HepG2 (cell line): Measurements from ENCODE around the gene ATG4B. TPM values are rescaled to one million over a fixed set of nuclear protein-coding genes. Genes with fewer than 3 reads are reported as not detected.
A peak's percentile ranks its signal among the peaks of the same experiment; 100 is the strongest.

Experiments used
- AHR ChIP-seq: IDR thresholded peaks from 2 replicates; pipeline ENCODE4 v1.6.1; 2018; ENCODE audit warnings: missing genetic modification reagents, missing compliant biosample characterization
- ARID2 ChIP-seq: sonication (generic); formaldehyde crosslinking; IDR thresholded peaks from 2 replicates; pipeline ENCODE4 v1.8.1; 2022; ENCODE audit warnings: mild to moderate bottlenecking, missing genetic modification reagents, borderline replicate concordance
- CCDC6 ChIP-seq: sonication (generic); formaldehyde crosslinking; IDR thresholded peaks from 2 replicates; pipeline ENCODE4 v1.8.1; 2022; ENCODE audit warnings: mild to moderate bottlenecking, missing genetic modification reagents, moderate library complexity
- ETV5 ChIP-seq: IDR thresholded peaks from 2 replicates; pipeline ENCODE4 v1.6.1; 2018; ENCODE audit warnings: missing biosample characterization, missing genetic modification reagents, inconsistent platforms, borderline replicate concordance
- HNRNPLL ChIP-seq: fragments of 200-400 bp; formaldehyde crosslinking; IDR thresholded peaks from 2 replicates; pipeline ENCODE4 v1.6.1; 2017; ENCODE audit warnings: mild to moderate bottlenecking, low read depth, low read length; ENCODE audit not compliant: poor library complexity, severe bottlenecking
- MYPOP ChIP-seq: sonication (generic); formaldehyde crosslinking; IDR thresholded peaks from 2 replicates; pipeline ENCODE4 v1.8.1; 2023; ENCODE audit warnings: mild to moderate bottlenecking, moderate library complexity, missing genetic modification reagents
- NFRKB ChIP-seq: fragments of 450-650 bp; IDR thresholded peaks from 2 replicates; pipeline ENCODE4 v1.6.1; 2017
- ONECUT2 ChIP-seq: sonication (generic); formaldehyde crosslinking; IDR thresholded peaks from 2 replicates; pipeline ENCODE4 v1.4.0; 2020; ENCODE audit warnings: missing genetic modification reagents
- SRSF1 ChIP-seq: fragments of 200-400 bp; formaldehyde crosslinking; optimal IDR thresholded peaks from 2 replicates; pipeline ENCODE3; 2017; ENCODE audit warnings: mild to moderate bottlenecking, low read depth, low read length, moderate library complexity
- TGIF2 ChIP-seq: IDR thresholded peaks from 2 replicates; pipeline ENCODE4 v1.6.1; 2016; ENCODE audit warnings: control low read depth, missing compliant biosample characterization
- TIGD3 ChIP-seq: sonication (generic); formaldehyde crosslinking; IDR thresholded peaks from 2 replicates; pipeline ENCODE4 v1.5.1; 2020; ENCODE audit warnings: mild to moderate bottlenecking, missing genetic modification reagents, borderline replicate concordance
- ZBTB7B ChIP-seq: sonication (generic); formaldehyde crosslinking; IDR thresholded peaks from 2 replicates; pipeline ENCODE4 v1.4.0; 2020; ENCODE audit warnings: missing genetic modification reagents
- ZMAT3 ChIP-seq: sonication (generic); formaldehyde crosslinking; conservative IDR thresholded peaks from 2 replicates; pipeline ENCODE4 v1.7.0; 2021; ENCODE audit warnings: missing genetic modification reagents
- ZNF10 ChIP-seq: sonication (generic); formaldehyde crosslinking; IDR thresholded peaks from 2 replicates; pipeline ENCODE4 v1.4.0; 2020; ENCODE audit warnings: mild to moderate bottlenecking, low read depth, missing genetic modification reagents, borderline replicate concordance
- ZNF205 ChIP-seq: IDR thresholded peaks from 2 replicates; pipeline ENCODE4 v1.6.1; 2018; ENCODE audit warnings: missing biosample characterization, missing genetic modification reagents
- ZNF350 ChIP-seq: sonication (generic); formaldehyde crosslinking; IDR thresholded peaks from 2 replicates; pipeline ENCODE4 v1.4.0; 2020; ENCODE audit warnings: mild to moderate bottlenecking, low read depth, missing genetic modification reagents, borderline replicate concordance
- ZNF577 ChIP-seq: sonication (generic); formaldehyde crosslinking; IDR thresholded peaks from 2 replicates; pipeline ENCODE4 v1.4.0; 2020; ENCODE audit warnings: mild to moderate bottlenecking, low read depth, missing genetic modification reagents, borderline replicate concordance
- ZNF773 ChIP-seq: sonication (generic); formaldehyde crosslinking; IDR thresholded peaks from 2 replicates; pipeline ENCODE4 v1.4.0; 2020; ENCODE audit warnings: missing genetic modification reagents, borderline replicate concordance
- ZNF777 ChIP-seq: sonication (generic); formaldehyde crosslinking; IDR thresholded peaks from 2 replicates; pipeline ENCODE4 v1.4.0; 2020; ENCODE audit warnings: missing genetic modification reagents
- ZNF788 ChIP-seq: sonication (generic); formaldehyde crosslinking; IDR thresholded peaks from 2 replicates; pipeline ENCODE4 v1.5.0; 2020; ENCODE audit warnings: mild to moderate bottlenecking, missing genetic modification reagents, borderline replicate concordance
- ZSCAN25 ChIP-seq: sonication (generic); formaldehyde crosslinking; IDR thresholded peaks from 2 replicates; pipeline ENCODE4 v1.8.0; 2022; ENCODE audit warnings: mild to moderate bottlenecking, missing genetic modification reagents
- polyA plus RNA-seq, 8 experiments: library from polyadenylated mRNA; depleted of rRNA in 3 of 8; stranded (reverse) in 7 of 8; unstranded in 1 of 8; fragments of >200 nt; fragmentation: Illumina TruSeq in 4 of 8; extraction: Trizol in 4 of 8; gene quantifications; 2 replicates each; pipeline versions ENCODE4 v1.2.1 to v1.2.3, GENCODE V29; 2011 to 2016; ENCODE audit warnings: low read depth in 4 of 8, missing spikeins in 1 of 8, mixed read lengths in 1 of 8; ENCODE audit not compliant: insufficient read depth in 1 of 8
- total RNA-seq, 5 experiments: library from RNA; depleted of rRNA; stranded (reverse); fragments of >200 nt; fragmentation: Illumina TruSeq; extraction: Trizol; gene quantifications; 2 replicates each; pipeline ENCODE4 v1.2.3, GENCODE V29; 2016; ENCODE audit warnings: low read depth in 1 of 5
- TF ChIP-seq, protein P1 (sequence below): sonication (generic); formaldehyde crosslinking; IDR thresholded peaks from 2 replicates; pipeline ENCODE4 v1.8.0; 2022; ENCODE audit warnings: mild to moderate bottlenecking, missing genetic modification reagents, moderate library complexity
- TF ChIP-seq, protein P2 (sequence below), 2 experiments: IDR thresholded peaks; 2 replicates each; pipeline ENCODE4 v1.6.1; 2011 to 2012; ENCODE audit warnings: low read length in 2 of 2, borderline replicate concordance in 1 of 2, low read depth in 1 of 2, mild to moderate bottlenecking in 1 of 2, moderate library complexity in 1 of 2

ATG4B gene
- total and polyA plus RNA-seq, 2 of the 13 experiments (the other 11 are each of a cell fraction or from before 2014, with no cell fraction given) = 95.5 to 239 TPM

DNA sequence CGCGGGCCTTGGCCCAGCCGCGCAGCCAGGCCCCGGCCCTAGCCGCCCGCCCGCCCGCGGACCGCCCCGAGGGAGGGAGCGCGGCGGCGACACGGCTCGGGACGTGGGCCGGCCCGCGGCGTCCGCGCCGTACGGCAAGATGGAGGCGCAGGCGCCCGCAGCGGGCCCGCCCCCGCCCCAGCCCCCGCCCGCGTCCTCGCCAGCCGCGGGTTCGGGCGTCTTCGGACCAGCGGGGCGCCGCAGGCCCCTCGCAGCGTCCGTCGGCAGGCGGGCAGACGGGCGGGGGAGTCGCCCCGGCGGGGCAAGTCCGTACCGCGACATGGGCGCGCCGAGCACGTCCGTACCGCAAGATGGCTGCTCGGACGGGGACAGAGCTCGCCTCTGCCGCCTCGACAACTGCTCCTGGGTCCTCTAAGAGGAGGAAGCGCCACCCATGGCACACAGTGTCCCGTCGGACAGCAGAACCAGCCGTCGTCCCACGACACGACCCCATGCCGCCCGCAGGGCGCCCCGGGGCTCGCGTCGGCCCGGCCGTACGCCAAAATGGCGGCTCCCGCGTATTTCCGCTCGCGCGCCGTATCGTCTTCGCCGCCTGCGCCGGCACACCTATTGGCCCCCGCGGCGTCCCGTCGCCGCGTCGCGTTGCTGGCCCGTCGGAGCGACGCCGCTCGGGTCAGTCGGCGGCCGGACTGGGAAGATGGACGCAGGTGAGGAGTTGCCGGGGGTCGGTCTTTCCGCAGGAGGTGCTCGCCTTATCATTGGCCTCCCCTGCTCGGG is at the start of gene ATG4B, which contains the start of gene THAP4 (continued):
- TF ChIP-seq TGIF2 = peak; percentile 90
- peak; percentile 96 for TF ChIP-seq ZNF777
- TF ChIP-seq CCDC6 (CRISPR knock-in tag) = peak; percentile 37
- peak; percentile 85; the same call in 1 of the 2 replicates for TF ChIP-seq AHR (CRISPR knock-in tag)
- no peak for TF ChIP-seq ZNF577 (CRISPR knock-in tag)
- no peak for TF ChIP-seq ZNF10 (CRISPR knock-in tag)
- no peak for TF ChIP-seq TIGD3
- peak; percentile 89 for TF ChIP-seq HNRNPLL
- TF ChIP-seq ZNF205 (CRISPR knock-in tag) = peak; percentile 90
- TF ChIP-seq ZNF773 (CRISPR knock-in tag) = no peak
- TF ChIP-seq NFRKB = peak; percentile 75
- TF ChIP-seq ARID2 (CRISPR knock-in tag) = no peak
- TF ChIP-seq ZBTB7B (CRISPR knock-in tag) = peak; percentile 83
- TF ChIP-seq ZSCAN25 (CRISPR knock-in tag) = no peak
- TF ChIP-seq MYPOP (CRISPR knock-in tag) = peak; percentile 62; the same call in 1 of the 2 replicates
- peak; percentile 61 for TF ChIP-seq ZNF350 (CRISPR knock-in tag)
- TF ChIP-seq, protein P1, sequence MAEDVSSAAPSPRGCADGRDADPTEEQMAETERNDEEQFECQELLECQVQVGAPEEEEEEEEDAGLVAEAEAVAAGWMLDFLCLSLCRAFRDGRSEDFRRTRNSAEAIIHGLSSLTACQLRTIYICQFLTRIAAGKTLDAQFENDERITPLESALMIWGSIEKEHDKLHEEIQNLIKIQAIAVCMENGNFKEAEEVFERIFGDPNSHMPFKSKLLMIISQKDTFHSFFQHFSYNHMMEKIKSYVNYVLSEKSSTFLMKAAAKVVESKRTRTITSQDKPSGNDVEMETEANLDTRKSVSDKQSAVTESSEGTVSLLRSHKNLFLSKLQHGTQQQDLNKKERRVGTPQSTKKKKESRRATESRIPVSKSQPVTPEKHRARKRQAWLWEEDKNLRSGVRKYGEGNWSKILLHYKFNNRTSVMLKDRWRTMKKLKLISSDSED (CRISPR knock-in tag) = no peak
- TF ChIP-seq SRSF1 = peak; percentile 73
- peak; percentile 97 for TF ChIP-seq ZMAT3 (CRISPR knock-in tag)
- TF ChIP-seq ZNF788 = peak; percentile 98
- TF ChIP-seq ONECUT2 (CRISPR knock-in tag) = 0 out of 2 replicates have a peak, but pooled peaks have one; percentile 19
- TF ChIP-seq, protein P2, sequence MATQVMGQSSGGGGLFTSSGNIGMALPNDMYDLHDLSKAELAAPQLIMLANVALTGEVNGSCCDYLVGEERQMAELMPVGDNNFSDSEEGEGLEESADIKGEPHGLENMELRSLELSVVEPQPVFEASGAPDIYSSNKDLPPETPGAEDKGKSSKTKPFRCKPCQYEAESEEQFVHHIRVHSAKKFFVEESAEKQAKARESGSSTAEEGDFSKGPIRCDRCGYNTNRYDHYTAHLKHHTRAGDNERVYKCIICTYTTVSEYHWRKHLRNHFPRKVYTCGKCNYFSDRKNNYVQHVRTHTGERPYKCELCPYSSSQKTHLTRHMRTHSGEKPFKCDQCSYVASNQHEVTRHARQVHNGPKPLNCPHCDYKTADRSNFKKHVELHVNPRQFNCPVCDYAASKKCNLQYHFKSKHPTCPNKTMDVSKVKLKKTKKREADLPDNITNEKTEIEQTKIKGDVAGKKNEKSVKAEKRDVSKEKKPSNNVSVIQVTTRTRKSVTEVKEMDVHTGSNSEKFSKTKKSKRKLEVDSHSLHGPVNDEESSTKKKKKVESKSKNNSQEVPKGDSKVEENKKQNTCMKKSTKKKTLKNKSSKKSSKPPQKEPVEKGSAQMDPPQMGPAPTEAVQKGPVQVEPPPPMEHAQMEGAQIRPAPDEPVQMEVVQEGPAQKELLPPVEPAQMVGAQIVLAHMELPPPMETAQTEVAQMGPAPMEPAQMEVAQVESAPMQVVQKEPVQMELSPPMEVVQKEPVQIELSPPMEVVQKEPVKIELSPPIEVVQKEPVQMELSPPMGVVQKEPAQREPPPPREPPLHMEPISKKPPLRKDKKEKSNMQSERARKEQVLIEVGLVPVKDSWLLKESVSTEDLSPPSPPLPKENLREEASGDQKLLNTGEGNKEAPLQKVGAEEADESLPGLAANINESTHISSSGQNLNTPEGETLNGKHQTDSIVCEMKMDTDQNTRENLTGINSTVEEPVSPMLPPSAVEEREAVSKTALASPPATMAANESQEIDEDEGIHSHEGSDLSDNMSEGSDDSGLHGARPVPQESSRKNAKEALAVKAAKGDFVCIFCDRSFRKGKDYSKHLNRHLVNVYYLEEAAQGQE (IDR thresholded peaks at IDR 0.05; ENCODE audit: borderline replicate concordance in 1 of 2, low read depth in 1 of 2, low read length in 2 of 2) = peak in 1 of 2 experiments; percentile 49; a peak in 1 of 4 replicates
- peak; percentile 88 for TF ChIP-seq ETV5
